ENCODE data around the gene SLC15A3.

Gene SLC15A3

GRCh38 chr11:60948250-60948649, 3.7 kb downstream of the SLC15A3 start:
- no peak for DNase-seq (ENCODE audit: low read depth)
- H3K4me3 ChIP-seq (ENCODE audit: low read length) = no peak overlapping the region
- TF ChIP-seq CTCF (IDR thresholded peaks at IDR 0.05; ENCODE audit: insufficient read depth, low read depth, low read length, missing control alignments) = no peak

- no peak for TF ChIP-seq CTCF (IDR thresholded peaks at IDR 0.05; ENCODE audit: insufficient read depth, low read depth, low read length, missing control alignments)
- no peak overlapping the region for H3K4me3 ChIP-seq (ENCODE audit: low read length)
- no peak for DNase-seq (ENCODE audit: low read depth)
Measured at GRCh38 chr11:60947700-60948099, 4.3 kb downstream of the SLC15A3 start.

GRCh38 chr11:60946601-60947264, 5.2 kb downstream of the SLC15A3 start:
- H3K4me3 ChIP-seq (ENCODE audit: low read length) = no peak overlapping the region
- DNase-seq (ENCODE audit: low read depth) = no peak
- TF ChIP-seq CTCF (IDR thresholded peaks at IDR 0.05; ENCODE audit: insufficient read depth, low read depth, low read length, missing control alignments) = no peak

- DNase-seq (ENCODE audit: low read depth) = no peak
- TF ChIP-seq CTCF (IDR thresholded peaks at IDR 0.05; ENCODE audit: insufficient read depth, low read depth, low read length, missing control alignments) = no peak
- H3K4me3 ChIP-seq (ENCODE audit: low read length) = no peak overlapping the region
Measured at GRCh38 chr11:60945295-60945667, 6.7 kb downstream of the SLC15A3 start.

GRCh38 chr11:60944490-60945294, 7.3 kb downstream of the SLC15A3 start:
- no peak overlapping the region for H3K4me3 ChIP-seq (ENCODE audit: low read length)
- DNase-seq (ENCODE audit: low read depth) = no peak
- TF ChIP-seq CTCF (IDR thresholded peaks at IDR 0.05; ENCODE audit: insufficient read depth, low read depth, low read length, missing control alignments) = peak; percentile 45

GRCh38 chr11:60942970-60943565, 8.9 kb downstream of the SLC15A3 start:
- TF ChIP-seq CTCF (IDR thresholded peaks at IDR 0.05; ENCODE audit: insufficient read depth, low read depth, low read length, missing control alignments) = no peak
- DNase-seq (ENCODE audit: low read depth) = peak; percentile 97
- H3K4me3 ChIP-seq (ENCODE audit: low read length) = no peak overlapping the region

Measured in epithelial cell of esophagus (primary cell).